Measurements from ENCODE around the gene KIFAP3.

The KIFAP3 gene

DNA sequence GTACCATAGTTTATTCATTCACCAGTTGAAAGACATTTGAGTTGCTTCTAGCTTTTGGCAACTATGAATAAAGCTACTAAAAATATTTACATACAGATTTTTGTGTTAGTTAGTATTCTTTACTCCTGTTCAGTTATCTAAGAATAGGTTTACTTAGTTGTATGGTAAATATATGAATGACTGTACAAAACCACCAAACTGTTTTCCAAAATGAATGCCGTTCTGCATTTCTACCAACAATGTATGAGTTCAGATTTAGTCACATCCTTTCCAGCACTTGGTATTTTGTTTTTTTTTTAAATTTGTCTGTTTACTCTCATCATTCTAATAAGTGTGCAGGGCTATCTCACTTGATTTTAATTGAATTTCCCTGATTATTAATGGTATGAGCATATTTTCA is 3.4 kb upstream of the KIFAP3 start:
- no peak for TF ChIP-seq YY1 (IDR thresholded peaks at IDR 0.05; ENCODE audit: low read depth)
- TF ChIP-seq, protein P1, sequence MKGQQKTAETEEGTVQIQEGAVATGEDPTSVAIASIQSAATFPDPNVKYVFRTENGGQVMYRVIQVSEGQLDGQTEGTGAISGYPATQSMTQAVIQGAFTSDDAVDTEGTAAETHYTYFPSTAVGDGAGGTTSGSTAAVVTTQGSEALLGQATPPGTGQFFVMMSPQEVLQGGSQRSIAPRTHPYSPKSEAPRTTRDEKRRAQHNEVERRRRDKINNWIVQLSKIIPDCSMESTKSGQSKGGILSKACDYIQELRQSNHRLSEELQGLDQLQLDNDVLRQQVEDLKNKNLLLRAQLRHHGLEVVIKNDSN (IDR thresholded peaks at IDR 0.05): no peak
- no peak for TF ChIP-seq CEBPB (IDR thresholded peaks at IDR 0.05)
- no peak for TF ChIP-seq TAF1 (IDR thresholded peaks at IDR 0.05; ENCODE audit: low read depth)
- no peak for TF ChIP-seq CREB1 (IDR thresholded peaks at IDR 0.05; ENCODE audit: low read depth)
- TF ChIP-seq TCF12 (IDR thresholded peaks at IDR 0.05; ENCODE audit: low read depth): no peak
- TF ChIP-seq EP300 (IDR thresholded peaks at IDR 0.05; ENCODE audit: borderline replicate concordance): no peak
- TF ChIP-seq, protein P2, sequence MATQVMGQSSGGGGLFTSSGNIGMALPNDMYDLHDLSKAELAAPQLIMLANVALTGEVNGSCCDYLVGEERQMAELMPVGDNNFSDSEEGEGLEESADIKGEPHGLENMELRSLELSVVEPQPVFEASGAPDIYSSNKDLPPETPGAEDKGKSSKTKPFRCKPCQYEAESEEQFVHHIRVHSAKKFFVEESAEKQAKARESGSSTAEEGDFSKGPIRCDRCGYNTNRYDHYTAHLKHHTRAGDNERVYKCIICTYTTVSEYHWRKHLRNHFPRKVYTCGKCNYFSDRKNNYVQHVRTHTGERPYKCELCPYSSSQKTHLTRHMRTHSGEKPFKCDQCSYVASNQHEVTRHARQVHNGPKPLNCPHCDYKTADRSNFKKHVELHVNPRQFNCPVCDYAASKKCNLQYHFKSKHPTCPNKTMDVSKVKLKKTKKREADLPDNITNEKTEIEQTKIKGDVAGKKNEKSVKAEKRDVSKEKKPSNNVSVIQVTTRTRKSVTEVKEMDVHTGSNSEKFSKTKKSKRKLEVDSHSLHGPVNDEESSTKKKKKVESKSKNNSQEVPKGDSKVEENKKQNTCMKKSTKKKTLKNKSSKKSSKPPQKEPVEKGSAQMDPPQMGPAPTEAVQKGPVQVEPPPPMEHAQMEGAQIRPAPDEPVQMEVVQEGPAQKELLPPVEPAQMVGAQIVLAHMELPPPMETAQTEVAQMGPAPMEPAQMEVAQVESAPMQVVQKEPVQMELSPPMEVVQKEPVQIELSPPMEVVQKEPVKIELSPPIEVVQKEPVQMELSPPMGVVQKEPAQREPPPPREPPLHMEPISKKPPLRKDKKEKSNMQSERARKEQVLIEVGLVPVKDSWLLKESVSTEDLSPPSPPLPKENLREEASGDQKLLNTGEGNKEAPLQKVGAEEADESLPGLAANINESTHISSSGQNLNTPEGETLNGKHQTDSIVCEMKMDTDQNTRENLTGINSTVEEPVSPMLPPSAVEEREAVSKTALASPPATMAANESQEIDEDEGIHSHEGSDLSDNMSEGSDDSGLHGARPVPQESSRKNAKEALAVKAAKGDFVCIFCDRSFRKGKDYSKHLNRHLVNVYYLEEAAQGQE (IDR thresholded peaks at IDR 0.05; ENCODE audit: low read depth): no peak
- TF ChIP-seq EGR1 (IDR thresholded peaks at IDR 0.05): no peak

DNA sequence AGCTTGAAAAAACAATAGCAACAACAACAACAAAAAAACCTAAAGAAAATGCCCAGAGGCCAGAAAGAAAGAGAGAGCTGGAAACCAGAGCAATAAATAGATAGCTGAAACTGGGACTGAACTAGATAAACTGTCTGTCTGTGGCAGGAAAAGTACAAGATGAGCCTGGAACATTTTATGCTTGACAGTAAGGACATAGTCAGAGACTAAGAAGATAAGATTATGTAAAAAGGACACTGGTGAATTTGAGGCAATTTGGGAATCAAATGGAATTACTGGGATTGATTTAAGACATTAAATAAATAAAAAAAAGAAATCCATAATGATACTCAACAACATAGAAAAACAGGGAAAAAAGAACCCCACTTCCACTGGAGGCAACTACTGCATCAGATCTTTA is 1.7 kb upstream of the KIFAP3 start:
- TF ChIP-seq CREB1 (IDR thresholded peaks at IDR 0.05; ENCODE audit: low read depth): no peak
- no peak for TF ChIP-seq TEAD4 (IDR thresholded peaks at IDR 0.05)
- no peak for TF ChIP-seq ZBTB7A (IDR thresholded peaks at IDR 0.05; ENCODE audit: low read depth)
- TF ChIP-seq, protein P3, sequence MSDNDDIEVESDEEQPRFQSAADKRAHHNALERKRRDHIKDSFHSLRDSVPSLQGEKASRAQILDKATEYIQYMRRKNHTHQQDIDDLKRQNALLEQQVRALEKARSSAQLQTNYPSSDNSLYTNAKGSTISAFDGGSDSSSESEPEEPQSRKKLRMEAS (IDR thresholded peaks at IDR 0.05): no peak
- TF ChIP-seq EP300 (IDR thresholded peaks at IDR 0.05; ENCODE audit: borderline replicate concordance): no peak
- TF ChIP-seq FOXM1 (IDR thresholded peaks at IDR 0.05; ENCODE audit: borderline replicate concordance, low read depth): no peak
- TF ChIP-seq CEBPB (IDR thresholded peaks at IDR 0.05): no peak
- no peak for TF ChIP-seq RAD21 (IDR thresholded peaks at IDR 0.05; ENCODE audit: low read depth)
- TF ChIP-seq, protein P2 (IDR thresholded peaks at IDR 0.05; ENCODE audit: low read depth): no peak
- TF ChIP-seq EGR1 (IDR thresholded peaks at IDR 0.05): no peak
- TF ChIP-seq, protein P1 (IDR thresholded peaks at IDR 0.05): no peak
- no peak for TF ChIP-seq TAF1 (IDR thresholded peaks at IDR 0.05; ENCODE audit: low read depth)
- TF ChIP-seq NFIC (IDR thresholded peaks at IDR 0.05): no peak
- no peak for TF ChIP-seq TCF12 (IDR thresholded peaks at IDR 0.05; ENCODE audit: low read depth)
- TF ChIP-seq YY1 (IDR thresholded peaks at IDR 0.05; ENCODE audit: low read depth): no peak

DNA sequence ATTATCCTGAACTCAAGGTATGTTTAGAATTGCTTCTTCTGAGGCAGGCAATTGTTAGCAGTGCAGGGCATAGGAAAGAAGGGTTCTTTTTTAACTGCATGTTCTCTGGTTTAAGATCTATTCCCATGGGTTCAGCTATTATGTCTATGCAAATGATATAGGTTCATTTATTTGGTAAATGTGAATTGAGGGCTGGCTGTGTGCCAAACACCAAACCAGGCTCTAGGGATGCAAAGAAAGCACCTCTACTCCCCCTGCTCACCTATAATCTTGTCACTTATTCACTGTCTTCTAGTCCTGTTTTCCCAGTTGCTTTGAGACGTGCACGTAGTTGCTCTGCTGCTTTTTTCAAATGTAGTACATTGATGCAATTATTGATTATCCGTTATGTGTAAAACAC is 691 bp upstream of the KIFAP3 start:
- TF ChIP-seq FOXM1 (IDR thresholded peaks at IDR 0.05; ENCODE audit: borderline replicate concordance, low read depth): no peak
- TF ChIP-seq, protein P2 (IDR thresholded peaks at IDR 0.05; ENCODE audit: low read depth): no peak
- TF ChIP-seq, protein P3 (IDR thresholded peaks at IDR 0.05): no peak
- TF ChIP-seq ZBTB7A (IDR thresholded peaks at IDR 0.05; ENCODE audit: low read depth): no peak
- no peak for TF ChIP-seq RAD21 (IDR thresholded peaks at IDR 0.05; ENCODE audit: low read depth)
- TF ChIP-seq CEBPB (IDR thresholded peaks at IDR 0.05): no peak
- TF ChIP-seq TCF12 (IDR thresholded peaks at IDR 0.05; ENCODE audit: low read depth): no peak
- TF ChIP-seq TAF1 (IDR thresholded peaks at IDR 0.05; ENCODE audit: low read depth): no peak
- TF ChIP-seq EGR1 (IDR thresholded peaks at IDR 0.05): no peak
- TF ChIP-seq YY1 (IDR thresholded peaks at IDR 0.05; ENCODE audit: low read depth): no peak
- TF ChIP-seq, protein P1 (IDR thresholded peaks at IDR 0.05): no peak
- TF ChIP-seq EP300 (IDR thresholded peaks at IDR 0.05; ENCODE audit: borderline replicate concordance): no peak
- TF ChIP-seq TEAD4 (IDR thresholded peaks at IDR 0.05): no peak
- no peak for TF ChIP-seq CREB1 (IDR thresholded peaks at IDR 0.05; ENCODE audit: low read depth)
- no peak for TF ChIP-seq NFIC (IDR thresholded peaks at IDR 0.05)

DNA sequence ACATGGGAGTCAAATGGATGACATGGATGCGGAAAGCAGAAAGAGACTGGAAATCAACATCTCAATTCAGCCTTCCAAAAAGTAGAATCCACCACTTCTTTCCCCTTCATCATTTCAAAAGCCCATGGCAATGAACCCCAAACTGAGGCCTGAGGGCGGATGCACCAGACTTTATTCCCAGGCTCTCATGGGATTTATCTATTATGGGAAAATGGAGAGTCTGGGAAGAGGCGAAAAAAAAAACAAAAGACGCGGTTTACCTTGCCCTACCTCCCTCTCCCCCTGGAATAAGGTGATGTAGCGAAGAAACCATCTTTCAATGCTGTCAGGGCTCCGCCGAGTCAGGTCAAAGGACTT is 624 bp downstream of the KIFAP3 start:
- TF ChIP-seq, protein P2 (IDR thresholded peaks at IDR 0.05; ENCODE audit: low read depth): no peak
- no peak for TF ChIP-seq TCF12 (IDR thresholded peaks at IDR 0.05; ENCODE audit: low read depth)
- TF ChIP-seq, protein P3 (IDR thresholded peaks at IDR 0.05): no peak
- TF ChIP-seq TAF1 (IDR thresholded peaks at IDR 0.05; ENCODE audit: low read depth): no peak
- no peak for TF ChIP-seq NFIC (IDR thresholded peaks at IDR 0.05)
- no peak for TF ChIP-seq EP300 (IDR thresholded peaks at IDR 0.05; ENCODE audit: borderline replicate concordance)
- no peak for TF ChIP-seq CREB1 (IDR thresholded peaks at IDR 0.05; ENCODE audit: low read depth)
- no peak for TF ChIP-seq YY1 (IDR thresholded peaks at IDR 0.05; ENCODE audit: low read depth)
- TF ChIP-seq TEAD4 (IDR thresholded peaks at IDR 0.05): no peak
- no peak for TF ChIP-seq ZBTB7A (IDR thresholded peaks at IDR 0.05; ENCODE audit: low read depth)
- TF ChIP-seq CEBPB (IDR thresholded peaks at IDR 0.05): no peak
- no peak for TF ChIP-seq EGR1 (IDR thresholded peaks at IDR 0.05)
- TF ChIP-seq FOXM1 (IDR thresholded peaks at IDR 0.05; ENCODE audit: borderline replicate concordance, low read depth): no peak
- TF ChIP-seq RAD21 (IDR thresholded peaks at IDR 0.05; ENCODE audit: low read depth): no peak
- TF ChIP-seq, protein P1 (IDR thresholded peaks at IDR 0.05): no peak

All from Ishikawa (cell line).